T47D (cell line): ENCODE results near the gene NFYA.
A peak's percentile ranks its signal among the peaks of the same experiment; 100 is the strongest.

Experiments used
- DNase-seq, 2 experiments: peaks; one replicate each; pipeline versions ENCODE4 v3.0.0 to v3.0.0-alpha.2; 2011 to 2012; ENCODE audit warnings: low read depth in 1 of 2, low spot score in 1 of 2
- JUND ChIP-seq: IDR thresholded peaks from 2 replicates; pipeline ENCODE4 v1.6.1; 2012; ENCODE audit warnings: low read depth
- in situ Hi-C: cut with HindIII; loops from 2 replicates; pipeline ENCODE4 v1.10.0; 2016; ENCODE audit warnings: low sequenced_read_pairs, low pct_unique_long_range_greater_than_20kb

Gene NFYA

GRCh38 chr6:41120058-41120457 is 47.3 kb downstream of the NFYA start:
- no peak for DNase-seq
- in situ Hi-C loops = no loop called here
- no peak for TF ChIP-seq JUND

GRCh38 chr6:41122373-41122772 is 49.6 kb downstream of the NFYA start:
- TF ChIP-seq JUND = no peak
- no peak for DNase-seq
- in situ Hi-C loops = no loop called here

GRCh38 chr6:41122918-41123317 is 50.1 kb downstream of the NFYA start:
- no peak for TF ChIP-seq JUND
- in situ Hi-C loops = no loop called here

GRCh38 chr6:41125282-41125681 is 52.5 kb downstream of the NFYA start:
- in situ Hi-C loops = no loop called here
- TF ChIP-seq JUND = no peak
- no peak for DNase-seq

More at GRCh38 chr6:41122918-41123317, 50.1 kb downstream of the NFYA start:
- DNase-seq = no peak

GRCh38 chr6:41132254-41132653 is 59.5 kb downstream of the NFYA start:
- TF ChIP-seq JUND = no peak
- DNase-seq = peak in 1 of 2 experiments; percentile 19
- in situ Hi-C loops = no loop called here

GRCh38 chr6:41135062-41135832 is 62.5 kb downstream of the NFYA start:
- in situ Hi-C loops = no loop called here
- TF ChIP-seq JUND = no peak
- DNase-seq = no peak

- DNase-seq = no peak
- no peak for TF ChIP-seq JUND
- in situ Hi-C loops = no loop called here
Measured at GRCh38 chr6:41136911-41137310, 64.1 kb downstream of the NFYA start.

- no peak for TF ChIP-seq JUND
- DNase-seq = no peak
- in situ Hi-C loops = no loop called here
Measured at GRCh38 chr6:41147917-41148316, 75.1 kb downstream of the NFYA start.
